GM21360 (cell line): ENCODE results near the gene CDK10.
"Not testable (repeated sequence)": the region's sequence is repeated elsewhere in the genome, so short reads cannot be mapped to it uniquely, and the experiment has no call there.

Source experiments
- ATAC-seq: cut with Tn5 transposase; IDR thresholded peaks from one replicate; pipeline ENCODE4 v1.9.1; 2021; ENCODE audit warnings: mild to moderate bottlenecking, moderate library complexity; ENCODE audit not compliant: unreplicated experiment

CDK10 gene

GRCh38 chr16:89695086-89695874 lies 8.8 kb downstream of the CDK10 start:
- no peak for ATAC-seq

DNA sequence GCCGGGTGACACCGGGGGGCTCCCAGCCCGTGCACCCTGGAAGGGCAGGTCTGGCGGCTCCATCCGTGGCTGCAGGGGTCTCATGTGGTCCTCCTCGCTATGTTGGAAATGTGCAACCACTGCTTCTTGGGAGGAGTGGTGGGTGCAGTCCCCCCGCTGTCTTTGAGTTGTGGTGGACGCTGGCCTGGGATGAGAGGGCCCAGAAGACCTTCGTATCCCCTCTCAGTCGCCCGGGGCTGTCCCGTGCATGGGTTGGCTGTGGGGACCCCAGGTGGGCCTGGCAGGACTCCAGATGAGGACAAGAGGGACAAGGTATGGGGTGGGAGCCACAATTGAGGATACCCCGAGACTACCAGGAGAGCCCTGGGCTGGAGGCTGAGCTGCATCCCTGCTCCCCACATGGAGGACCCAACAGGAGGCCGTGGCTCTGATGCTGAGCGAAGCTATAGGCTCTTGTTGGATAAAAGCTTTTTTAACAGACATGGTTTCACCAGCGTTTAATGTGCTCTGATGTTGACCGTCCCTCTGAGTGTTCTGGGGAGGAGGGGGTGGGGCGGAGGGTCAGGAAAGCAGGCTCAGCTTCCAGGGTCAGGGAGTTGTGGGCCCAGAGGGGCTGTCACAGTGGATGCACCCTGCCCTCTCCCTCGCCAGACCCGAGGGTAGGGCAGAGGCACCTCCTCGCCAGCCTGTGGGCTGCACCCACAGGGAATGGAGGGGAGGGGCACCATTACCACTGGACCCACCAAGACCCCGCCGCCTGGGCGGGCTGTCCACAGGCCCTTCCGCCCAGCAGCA lies 9.6 kb downstream of the CDK10 start:
- ATAC-seq = no peak

DNA sequence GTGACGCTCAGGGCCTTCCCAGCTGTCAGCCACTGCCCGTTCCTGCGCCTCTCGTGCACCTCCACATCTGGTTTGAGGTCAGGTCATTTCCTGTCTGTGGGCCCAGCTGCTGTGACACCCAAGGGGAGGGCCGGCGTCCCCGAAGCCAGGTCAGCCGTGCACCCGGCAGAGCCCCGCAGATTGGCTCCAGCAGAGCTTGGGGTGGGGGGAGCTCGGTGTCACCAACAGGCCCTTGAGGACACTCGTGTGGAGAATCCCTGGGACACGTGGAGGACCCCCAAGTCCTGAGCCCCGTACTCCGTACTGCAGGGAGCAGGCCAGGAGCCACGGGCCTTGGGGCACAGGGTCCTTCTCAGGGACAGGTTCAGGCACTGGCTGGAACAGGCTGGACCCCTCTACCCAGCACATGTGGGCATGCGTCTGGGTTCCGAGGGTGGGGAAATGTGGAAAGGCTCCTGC lies 10.2 kb downstream of the CDK10 start:
- ATAC-seq = no peak

- ATAC-seq = no peak
Measured at GRCh38 chr16:89697161-89697615, 10.7 kb downstream of the CDK10 start.

- no peak for ATAC-seq
Measured at GRCh38 chr16:89697616-89698331, 11.3 kb downstream of the CDK10 start.

DNA sequence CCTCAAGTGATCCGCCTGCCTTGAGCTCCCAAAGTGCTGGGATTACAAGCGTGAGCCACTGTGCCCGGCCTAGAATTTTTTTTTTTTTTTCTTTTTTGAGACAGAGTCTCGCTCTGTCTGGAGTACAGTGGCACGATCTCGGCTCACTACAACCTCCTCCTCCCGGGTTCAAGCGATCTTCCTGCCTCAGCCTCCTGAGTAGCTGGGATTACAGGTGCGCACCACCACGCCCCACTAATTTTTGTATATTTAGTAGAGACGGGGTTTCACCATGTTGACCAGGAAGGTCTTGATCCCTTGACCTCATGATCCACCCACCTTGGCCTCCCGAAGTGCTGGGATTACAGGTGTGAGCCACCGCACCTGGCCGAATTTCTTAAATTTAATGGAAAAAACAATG lies 12.2 kb downstream of the CDK10 start:
- not testable (repeated sequence) for ATAC-seq

- not testable (repeated sequence) for ATAC-seq
Measured at GRCh38 chr16:89699629-89700099, 13.2 kb downstream of the CDK10 start.

DNA sequence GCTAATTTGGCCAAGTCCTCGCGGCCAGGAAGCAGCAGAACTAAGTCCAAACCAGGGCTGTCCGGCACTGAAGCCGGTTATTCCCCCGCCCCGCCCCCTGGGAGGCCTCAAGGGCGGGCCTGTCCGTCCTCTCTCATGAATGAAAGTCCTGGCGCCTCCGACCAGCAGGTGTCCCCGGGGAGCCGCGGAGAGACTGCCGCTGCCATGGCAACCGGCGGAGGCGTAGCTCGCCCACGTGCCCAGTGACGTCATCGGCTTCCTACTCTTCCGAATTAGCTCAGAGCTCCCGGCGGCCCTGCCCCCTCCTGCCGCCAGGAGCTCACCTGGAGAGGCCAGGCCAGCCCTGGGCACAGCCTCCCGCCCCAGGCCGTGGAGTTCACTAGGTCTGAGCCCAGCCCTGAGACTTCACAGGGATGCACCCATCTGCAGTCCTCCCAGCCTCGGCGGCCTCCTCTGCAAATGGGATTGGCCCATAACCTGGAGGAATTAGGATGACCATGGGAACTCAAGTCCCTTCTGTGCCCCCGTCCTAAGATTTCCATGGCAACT lies 13.7 kb downstream of the CDK10 start:
- peak; percentile 47 for ATAC-seq

GRCh38 chr16:89700649-89701424 lies 14.3 kb downstream of the CDK10 start:
- peak; percentile 7 for ATAC-seq

DNA sequence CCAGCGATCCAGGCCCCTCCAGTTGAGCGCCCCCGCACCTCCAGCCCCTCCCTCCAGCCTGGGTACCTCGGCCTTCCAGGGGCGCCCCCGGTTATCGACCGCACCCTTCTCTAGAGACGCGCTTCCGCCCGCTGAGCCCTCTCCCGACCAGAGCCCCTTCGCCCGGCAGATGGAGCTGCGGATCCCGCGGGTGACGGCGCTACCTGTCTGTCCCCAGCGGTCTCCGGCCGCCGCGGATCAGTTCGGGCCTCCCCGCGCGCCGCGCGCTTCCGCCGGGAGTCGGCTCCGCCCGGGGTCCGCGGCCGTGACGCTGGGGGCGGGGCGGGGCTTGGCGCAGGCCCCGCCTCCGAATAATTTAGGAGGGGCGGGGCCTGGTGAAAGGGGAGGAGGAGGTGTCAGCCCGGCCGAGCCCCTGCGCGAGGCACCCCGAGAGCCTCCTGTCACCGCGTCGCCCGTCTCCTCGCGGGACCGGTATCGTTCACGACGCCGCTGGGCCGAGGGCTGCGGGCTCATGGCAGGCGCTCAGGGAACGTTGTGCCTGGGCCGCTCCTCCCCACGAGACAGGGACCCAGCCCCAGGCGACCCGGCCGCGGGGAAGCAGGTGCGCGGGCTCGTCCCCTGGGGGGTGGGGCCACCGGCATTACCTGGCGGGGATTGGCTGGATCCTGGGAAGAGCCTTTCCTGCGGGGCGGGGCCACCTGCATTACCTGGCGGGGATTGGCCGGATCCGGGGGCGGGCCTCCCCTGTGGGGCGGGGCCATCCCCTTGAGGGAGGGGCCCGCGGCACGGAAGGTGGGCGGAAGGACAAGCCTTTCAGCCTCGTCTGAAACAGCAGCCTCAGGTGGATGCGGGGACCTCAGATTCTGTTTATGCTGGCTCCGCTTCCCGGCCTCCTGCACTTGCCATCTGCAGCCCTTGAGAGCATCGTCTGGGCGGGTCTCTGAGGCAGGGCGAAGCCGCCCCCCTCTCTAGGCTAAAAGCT lies 15.2 kb downstream of the CDK10 start, which contains the start of gene SPATA2L:
Gene SPATA2L (minus strand): TSS at position 281 of the 982 bp plus-strand sequence. CDS start 473 bp downstream, outside the sequence.
- peak; percentile 55 for ATAC-seq

- ATAC-seq = no peak
Measured at GRCh38 chr16:89704281-89704680, 17.8 kb downstream of the CDK10 start.

- no peak for ATAC-seq
Measured at GRCh38 chr16:89705006-89705405, 18.5 kb downstream of the CDK10 start.

DNA sequence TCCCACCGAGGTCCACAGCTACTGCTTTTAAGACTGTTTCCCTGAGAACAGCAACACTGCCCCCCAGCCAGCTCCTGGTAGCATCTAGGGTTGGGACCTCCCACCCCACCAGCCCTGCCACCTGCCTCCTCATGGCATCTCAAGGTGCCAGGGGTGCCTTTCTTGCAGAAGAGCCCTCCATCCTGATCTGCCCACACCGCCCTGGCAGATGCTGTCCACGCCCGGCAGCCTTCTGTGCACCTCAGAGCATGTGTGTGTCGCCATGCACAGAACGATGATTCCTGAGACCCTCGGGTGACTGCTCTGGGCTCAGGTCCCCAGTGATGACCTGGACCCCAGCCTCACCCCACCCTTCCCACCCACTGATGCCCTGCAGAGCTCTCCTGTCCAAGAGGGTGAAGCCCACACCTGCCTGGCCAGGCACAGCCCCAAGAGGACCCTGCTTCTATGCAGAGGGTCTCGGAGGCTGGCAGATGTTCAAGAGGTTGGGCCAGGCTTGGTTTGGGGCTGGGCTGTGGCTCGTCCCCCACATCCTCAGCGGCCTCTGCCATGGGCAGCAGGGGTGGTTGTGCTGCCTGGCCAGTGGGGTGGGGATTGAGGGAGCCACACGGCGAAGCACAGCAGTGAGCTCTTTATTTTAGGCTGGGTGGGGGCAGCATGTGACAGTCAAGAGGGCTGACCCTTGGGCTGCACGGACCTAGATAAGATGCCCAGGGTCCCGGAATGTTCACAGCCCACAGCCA lies 20.2 kb downstream of the CDK10 start:
- ATAC-seq = no peak

DNA sequence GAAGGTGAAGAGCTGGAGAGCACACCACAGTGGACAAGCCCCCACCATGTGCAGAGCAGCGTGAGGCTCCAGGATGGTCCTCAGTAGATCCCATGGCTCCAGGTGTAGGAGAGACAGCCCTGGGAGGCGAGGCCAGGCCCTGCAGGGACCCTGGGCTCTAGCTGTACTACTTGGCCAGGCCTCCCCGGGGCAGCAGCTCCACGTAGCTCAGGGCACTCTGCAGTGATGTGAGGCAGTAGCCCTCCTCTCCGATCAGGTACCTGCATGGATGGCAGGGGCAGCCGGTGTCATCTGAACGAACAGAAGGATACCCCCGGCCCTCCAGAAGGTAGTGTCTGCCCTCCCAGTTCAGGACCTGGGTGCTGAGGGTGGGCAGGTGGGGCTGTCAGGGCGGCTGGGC lies 21.2 kb downstream of the CDK10 start:
- no peak for ATAC-seq

DNA sequence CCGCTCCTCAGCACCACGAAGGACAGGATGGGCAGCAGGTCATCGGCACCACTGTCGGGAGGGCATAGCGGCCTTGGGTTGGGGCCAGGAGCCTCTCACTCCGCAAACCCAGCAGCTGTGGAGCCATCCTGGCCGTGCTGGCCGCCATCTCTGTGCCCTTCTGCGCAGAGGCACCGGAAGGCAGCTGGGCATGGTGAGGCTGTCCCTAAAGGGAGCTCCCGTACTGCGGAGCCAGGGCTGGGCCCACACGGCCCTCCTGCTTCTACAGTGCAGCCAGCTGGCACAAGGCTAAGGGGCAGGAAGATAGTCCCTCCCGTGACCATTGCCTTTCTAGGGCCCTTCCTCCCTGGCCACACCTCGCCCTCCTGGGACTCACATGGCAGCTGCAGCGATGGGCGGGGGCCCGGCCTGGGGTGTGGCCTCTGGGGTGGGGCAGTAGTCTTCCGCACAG lies 22.0 kb downstream of the CDK10 start:
- no peak for ATAC-seq

DNA sequence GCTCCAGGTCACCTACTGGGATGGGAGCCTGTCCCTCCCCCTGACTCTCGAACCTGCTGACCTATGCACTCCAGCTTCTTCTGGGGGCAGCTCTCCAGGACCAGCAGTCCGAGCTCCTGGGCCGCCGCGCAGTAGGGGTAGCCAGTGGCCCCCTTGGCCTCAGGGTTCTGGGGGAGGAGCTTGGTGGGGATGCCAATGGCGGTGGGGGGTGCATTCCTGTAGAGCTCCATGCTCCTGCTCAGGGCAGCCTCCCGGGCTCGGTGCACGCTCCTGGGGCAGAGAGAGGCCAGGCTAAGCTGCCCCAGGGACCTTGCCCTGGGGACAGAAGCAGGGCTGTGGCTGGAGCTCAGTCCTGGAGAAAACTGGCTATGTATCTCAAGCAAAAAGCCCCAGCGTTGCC lies 22.7 kb downstream of the CDK10 start:
- ATAC-seq = no peak

- no peak for ATAC-seq
Measured at GRCh38 chr16:89709716-89710432, 23.4 kb downstream of the CDK10 start.
